GM19452 (cell line): ENCODE measurements around the gene TMEM120B.
"Not testable (repeated sequence)": the region's sequence is repeated elsewhere in the genome, so short reads cannot be mapped to it uniquely, and the experiment has no call there.

Experiments used
- ATAC-seq: cut with Tn5 transposase; IDR thresholded peaks from one replicate; pipeline ENCODE4 v1.9.1; 2021; ENCODE audit not compliant: unreplicated experiment

Gene TMEM120B

GRCh38 chr12:121709064-121709424 lies 3.5 kb upstream of the TMEM120B start:
- not testable (repeated sequence) for ATAC-seq

GRCh38 chr12:121709478-121709961 lies 3.0 kb upstream of the TMEM120B start:
- ATAC-seq: no peak

- ATAC-seq: no peak
Observed at GRCh38 chr12:121711361-121712189, 977 bp upstream of the TMEM120B start.

DNA sequence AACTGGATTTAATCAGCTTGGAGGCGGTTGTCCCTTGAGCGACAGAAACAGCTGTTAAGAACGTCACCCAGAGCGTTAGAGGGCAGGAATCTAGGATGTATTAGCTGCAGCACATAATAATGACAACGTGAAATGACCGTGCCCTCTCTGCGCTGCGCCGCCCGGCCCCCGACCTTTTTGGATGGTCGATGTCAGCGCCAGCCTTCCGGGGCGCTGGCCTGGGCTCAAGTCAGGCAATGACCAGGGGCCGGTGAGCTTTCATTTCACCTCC lies 427 bp upstream of the TMEM120B start:
- ATAC-seq: peak; percentile 42

- no peak for ATAC-seq
Observed at GRCh38 chr12:121713257-121713777, 765 bp downstream of the TMEM120B start.

- ATAC-seq: no peak
Observed at GRCh38 chr12:121713793-121714192, 1.2 kb downstream of the TMEM120B start.

DNA sequence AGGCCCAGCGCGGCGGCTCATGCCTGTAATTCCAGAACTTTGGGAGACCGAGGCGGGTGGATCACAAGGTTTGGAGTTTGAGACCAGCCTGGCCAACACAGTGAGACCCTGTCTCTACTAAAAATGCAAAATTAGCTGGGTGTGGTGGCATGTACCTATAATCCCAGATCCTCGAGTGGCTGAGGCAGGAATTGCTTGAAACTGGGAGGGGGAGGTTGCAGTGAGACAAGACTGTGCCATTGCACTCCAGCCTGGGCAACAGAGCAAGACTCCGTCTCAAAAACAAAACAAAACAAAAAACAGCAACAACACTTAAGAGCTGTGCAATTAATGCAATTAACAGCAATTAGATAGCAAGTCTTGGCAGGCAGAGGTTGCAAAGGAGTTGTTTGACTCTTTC lies 2.5 kb downstream of the TMEM120B start:
- ATAC-seq: not testable (repeated sequence)

DNA sequence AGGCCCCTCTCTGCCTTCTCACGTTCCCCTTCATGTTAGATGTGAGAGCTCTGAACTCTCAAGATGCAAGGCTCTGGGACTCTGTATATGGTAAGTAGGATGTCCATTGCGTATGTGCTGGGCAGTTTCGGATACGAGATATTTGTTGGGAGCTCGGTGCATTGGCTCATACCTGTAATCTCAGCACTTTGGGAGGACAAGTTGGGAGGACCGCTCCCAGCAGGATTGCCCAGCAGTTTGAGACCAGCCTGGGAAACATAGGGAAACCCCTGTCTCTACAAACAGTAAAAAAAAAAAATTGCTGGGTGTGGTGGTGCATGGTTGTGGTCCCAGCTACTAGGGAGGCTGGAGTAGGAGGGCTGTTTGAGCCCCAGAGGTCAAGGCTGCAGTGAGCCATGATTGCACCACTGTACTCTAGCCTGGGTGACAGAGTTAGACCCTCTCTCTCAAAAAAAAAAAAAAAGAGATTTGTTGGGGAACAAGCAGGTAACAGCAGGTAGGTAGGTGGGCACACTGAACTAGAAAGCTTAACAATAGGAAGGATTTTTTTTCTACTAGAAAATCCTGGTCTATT lies 3.4 kb downstream of the TMEM120B start:
- no peak for ATAC-seq

GRCh38 chr12:121717041-121717699 lies 4.6 kb downstream of the TMEM120B start:
- ATAC-seq: no peak

DNA sequence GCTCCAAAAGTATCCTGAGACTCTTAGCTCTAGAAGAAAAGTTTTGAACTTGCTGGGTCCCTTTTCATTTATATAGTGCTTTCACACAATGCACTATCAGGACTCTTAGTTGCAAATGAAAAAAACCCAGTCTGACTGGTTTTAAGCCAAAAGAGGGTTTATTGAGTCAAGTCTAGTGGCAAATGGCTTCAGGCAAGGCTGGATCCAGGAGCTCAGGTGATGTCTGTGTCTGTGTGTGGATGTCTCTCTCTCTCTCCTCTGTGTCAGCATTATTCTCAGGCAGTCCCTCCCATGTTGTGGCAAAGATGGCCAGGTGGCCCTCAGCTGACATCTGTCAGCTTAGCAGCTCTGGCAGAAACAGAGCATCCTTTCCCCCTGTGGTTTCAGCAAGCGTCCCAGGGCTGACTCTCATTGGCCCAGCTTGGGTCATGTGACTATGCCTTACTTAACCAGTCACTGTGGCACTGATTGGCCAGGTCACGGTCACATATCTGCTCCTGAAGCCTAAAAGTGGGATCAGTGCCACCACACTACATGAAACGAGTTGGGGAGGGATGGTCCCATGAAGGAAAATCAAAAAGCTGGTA lies 6.2 kb downstream of the TMEM120B start:
- no peak for ATAC-seq

DNA sequence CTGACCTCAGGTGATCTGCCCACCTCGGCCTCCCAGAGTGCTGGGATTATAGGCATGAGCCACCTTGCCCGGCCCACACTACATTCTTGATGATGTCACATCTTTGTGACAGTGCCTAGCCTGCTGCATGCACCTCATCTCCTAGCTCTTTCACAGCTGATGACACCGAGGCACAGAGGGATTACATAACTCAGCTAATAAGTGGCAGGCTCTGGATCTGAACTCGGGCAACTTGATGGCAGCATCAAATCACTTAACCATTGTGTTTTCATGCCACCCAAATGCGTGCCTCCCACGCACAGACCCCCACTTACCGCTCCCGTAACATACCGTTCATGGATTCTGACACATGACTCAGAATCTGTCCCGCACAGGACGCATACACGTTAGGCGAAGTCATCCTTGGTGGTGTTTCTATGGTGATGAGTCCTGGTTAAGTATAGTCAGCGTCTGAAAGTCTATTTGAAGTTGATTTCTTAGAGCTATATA lies 7.4 kb downstream of the TMEM120B start:
- ATAC-seq: no peak

GRCh38 chr12:121720762-121721161 lies 8.2 kb downstream of the TMEM120B start:
- ATAC-seq: no peak

DNA sequence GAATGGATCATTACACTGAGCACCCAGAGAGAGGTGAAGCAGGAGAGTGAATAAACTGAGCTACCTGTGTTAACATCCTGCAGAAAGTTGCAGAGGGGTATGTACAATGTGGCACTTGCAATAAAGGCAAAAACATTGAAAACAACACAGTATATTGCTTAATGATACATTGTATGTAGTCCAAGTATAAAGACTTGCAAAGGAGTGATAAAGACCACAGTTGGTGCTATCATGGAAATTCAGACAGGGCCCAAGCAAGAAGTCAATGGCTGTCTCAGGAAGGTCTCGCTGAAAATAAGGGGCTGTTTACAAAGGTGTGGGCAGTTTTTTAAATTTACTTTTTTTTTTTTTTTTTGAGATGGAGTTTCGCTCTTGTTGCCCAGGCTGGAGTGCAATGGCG lies 10.0 kb downstream of the TMEM120B start:
- ATAC-seq: no peak

GRCh38 chr12:121723200-121723599 lies 10.6 kb downstream of the TMEM120B start:
- ATAC-seq: no peak

- ATAC-seq: no peak
Observed at GRCh38 chr12:121724925-121725324, 12.4 kb downstream of the TMEM120B start.

DNA sequence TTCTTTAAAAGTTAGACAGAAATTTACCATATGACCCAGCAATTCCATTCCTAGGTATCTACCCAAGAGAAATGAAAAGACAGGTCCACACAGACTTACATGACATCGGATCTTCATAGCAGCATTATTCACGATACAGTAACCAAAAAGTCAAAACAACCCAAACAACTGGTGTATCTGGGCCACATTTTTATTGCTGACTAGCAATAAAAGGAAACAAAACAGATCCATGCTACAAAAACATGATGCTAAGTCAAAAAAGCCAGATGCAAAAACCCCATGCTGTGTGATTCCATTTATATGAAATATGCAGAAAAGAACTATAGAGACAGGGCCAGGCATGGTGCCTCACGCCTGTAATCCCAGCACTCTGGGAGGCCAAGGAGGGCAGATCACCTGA lies 12.9 kb downstream of the TMEM120B start:
- ATAC-seq: no peak

- ATAC-seq: no peak
Observed at GRCh38 chr12:121729021-121729420, 16.5 kb downstream of the TMEM120B start.

DNA sequence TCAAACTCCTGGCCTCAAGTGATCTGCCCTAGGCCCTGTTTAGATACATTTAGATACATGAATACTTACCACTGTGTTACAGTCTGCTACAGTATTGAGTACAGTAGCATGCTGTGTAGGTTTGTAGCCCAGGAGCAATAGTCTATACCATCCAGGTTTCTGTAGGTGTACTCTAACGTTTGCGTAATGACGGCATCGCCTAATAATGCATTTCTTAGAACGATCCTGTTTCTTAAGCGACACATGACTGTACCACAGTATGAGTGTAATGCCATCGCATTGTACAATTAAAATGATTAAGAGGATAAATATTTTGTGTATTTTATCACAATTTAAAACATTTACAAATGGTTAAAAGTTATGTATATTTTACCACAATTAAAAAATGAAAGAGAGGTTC lies 18.9 kb downstream of the TMEM120B start:
- no peak for ATAC-seq

- ATAC-seq: no peak
Observed at GRCh38 chr12:121733849-121734248, 21.3 kb downstream of the TMEM120B start.

GRCh38 chr12:121738340-121738858 lies 25.8 kb downstream of the TMEM120B start:
- no peak for ATAC-seq

DNA sequence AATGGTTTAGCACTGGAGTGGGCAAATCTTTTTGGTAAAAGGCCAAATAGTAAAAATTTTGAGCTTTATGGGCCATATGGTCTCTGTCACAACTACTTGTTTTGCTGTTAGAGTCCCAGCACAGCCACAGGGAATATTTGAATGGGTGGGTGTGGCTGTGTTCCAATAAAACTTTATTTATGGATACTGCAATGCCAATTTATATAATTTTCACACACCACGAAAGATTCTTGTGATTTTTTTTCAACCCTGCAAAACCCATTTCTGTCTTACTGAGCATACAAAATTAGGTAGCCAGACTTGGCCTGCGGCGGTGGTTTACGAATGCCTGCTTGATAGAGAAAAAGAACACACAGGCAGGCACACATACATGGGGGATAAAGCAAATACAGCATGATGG lies 28.3 kb downstream of the TMEM120B start:
- ATAC-seq: no peak
